Measurements from ENCODE around the gene TLR6. TPM values are rescaled to one million over a fixed set of nuclear protein-coding genes. Genes with fewer than 3 reads are reported as not detected.

TLR6 gene
- total and polyA plus RNA-seq, 2 experiments from 2014 or later, result 0.24 to 1.1 TPM

DNA sequence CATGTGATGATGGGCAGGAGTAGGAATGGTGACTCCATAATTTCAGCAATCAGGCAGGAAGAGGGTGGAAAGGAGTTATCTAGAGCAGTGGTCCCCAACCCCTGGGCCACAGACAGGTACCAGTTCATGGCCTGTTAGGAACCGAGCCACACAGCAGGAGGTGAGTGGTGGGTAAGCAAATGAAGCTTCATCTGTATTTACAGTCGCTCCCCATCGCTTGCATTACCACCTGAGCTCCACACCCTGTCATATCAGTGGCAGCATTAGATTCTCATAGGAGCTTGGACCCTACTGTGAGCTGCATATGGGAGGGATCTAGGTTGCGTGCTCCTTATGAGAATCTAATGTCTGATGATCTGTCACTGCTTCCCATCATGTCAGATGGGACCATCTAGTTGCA, 72.5 kb downstream of the TLR6 start:
- no peak overlapping the region for H3K4me2 ChIP-seq
- H3K4me1 ChIP-seq (ENCODE audit: insufficient read depth), result no peaks in the 10 kb centered on the region
- H3K27me3 ChIP-seq, result no peaks in the 10 kb centered on the region
- WGBS (ENCODE audit: low lambda C conversion rate, missing lambda C conversion rate), result 99% methylated on average over 4 of the region's 4 CpGs
- no peaks in the 10 kb centered on the region for H3K79me2 ChIP-seq
- no peak overlapping the region for H3K4me3 ChIP-seq
- H2AFZ ChIP-seq, result no peak overlapping the region
- no peak overlapping the region for H3K27ac ChIP-seq
- no peak for TF ChIP-seq EZH2phosphoT487 (IDR thresholded peaks at IDR 0.05; ENCODE audit: low read depth, severe bottlenecking, unreplicated experiment)
- TF ChIP-seq, protein P1, sequence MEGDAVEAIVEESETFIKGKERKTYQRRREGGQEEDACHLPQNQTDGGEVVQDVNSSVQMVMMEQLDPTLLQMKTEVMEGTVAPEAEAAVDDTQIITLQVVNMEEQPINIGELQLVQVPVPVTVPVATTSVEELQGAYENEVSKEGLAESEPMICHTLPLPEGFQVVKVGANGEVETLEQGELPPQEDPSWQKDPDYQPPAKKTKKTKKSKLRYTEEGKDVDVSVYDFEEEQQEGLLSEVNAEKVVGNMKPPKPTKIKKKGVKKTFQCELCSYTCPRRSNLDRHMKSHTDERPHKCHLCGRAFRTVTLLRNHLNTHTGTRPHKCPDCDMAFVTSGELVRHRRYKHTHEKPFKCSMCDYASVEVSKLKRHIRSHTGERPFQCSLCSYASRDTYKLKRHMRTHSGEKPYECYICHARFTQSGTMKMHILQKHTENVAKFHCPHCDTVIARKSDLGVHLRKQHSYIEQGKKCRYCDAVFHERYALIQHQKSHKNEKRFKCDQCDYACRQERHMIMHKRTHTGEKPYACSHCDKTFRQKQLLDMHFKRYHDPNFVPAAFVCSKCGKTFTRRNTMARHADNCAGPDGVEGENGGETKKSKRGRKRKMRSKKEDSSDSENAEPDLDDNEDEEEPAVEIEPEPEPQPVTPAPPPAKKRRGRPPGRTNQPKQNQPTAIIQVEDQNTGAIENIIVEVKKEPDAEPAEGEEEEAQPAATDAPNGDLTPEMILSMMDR (IDR thresholded peaks at IDR 0.05; ENCODE audit: poor library complexity), result no peak
- no peak for TF ChIP-seq EZH2 (IDR thresholded peaks at IDR 0.05; ENCODE audit: borderline replicate concordance)
- H3K9me3 ChIP-seq (ENCODE audit: low read depth), result no peaks in the 10 kb centered on the region
- H3K9me2 ChIP-seq (replicated peaks; ENCODE audit: insufficient read depth), result no peaks in the 10 kb centered on the region
- H3K36me3 ChIP-seq (replicated peaks; ENCODE audit: insufficient read depth, low read depth), result no peaks in the 10 kb centered on the region
- no peaks in the 10 kb centered on the region for H4K20me1 ChIP-seq (ENCODE audit: insufficient read depth, poor library complexity, severe bottlenecking)
- DNase-seq (ENCODE audit: low spot score), result no peak

DNA sequence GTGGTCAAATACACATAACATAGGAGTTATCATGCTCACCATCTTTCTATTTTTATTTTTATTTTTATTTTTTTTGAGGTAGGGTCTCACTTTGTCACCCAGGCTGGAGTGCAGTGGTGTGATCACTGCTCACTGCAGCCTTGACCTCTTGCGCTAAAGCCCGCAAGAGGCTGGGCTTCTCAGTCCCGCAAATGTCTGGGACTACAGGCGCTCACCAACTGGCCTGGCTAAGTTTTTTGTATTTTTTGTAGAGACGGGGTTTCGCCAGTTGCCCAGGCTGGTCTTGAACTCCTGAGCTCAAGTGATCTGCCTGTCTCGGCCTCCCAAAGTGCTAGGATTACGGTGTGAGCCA, 73.5 kb downstream of the TLR6 start:
- DNase-seq (ENCODE audit: low spot score), result no peak
- Histone ChIP-seq H3K79me2 (no peaks in the 10 kb centered on the region), H2AFZ (no peak overlapping the region), H3K4me3 (no peak overlapping the region), H3K9me3 (ENCODE audit: low read depth) (no peaks in the 10 kb centered on the region), H3K27ac (no peak overlapping the region), H4K20me1 (ENCODE audit: insufficient read depth, poor library complexity, severe bottlenecking) (no peaks in the 10 kb centered on the region), H3K36me3 (replicated peaks; ENCODE audit: insufficient read depth, low read depth) (no peaks in the 10 kb centered on the region), H3K4me2 (no peak overlapping the region), H3K4me1 (ENCODE audit: insufficient read depth) (no peaks in the 10 kb centered on the region), H3K27me3 (no peaks in the 10 kb centered on the region), H3K9me2 (replicated peaks; ENCODE audit: insufficient read depth) (no peaks in the 10 kb centered on the region)
- TF ChIP-seq, protein P1 (IDR thresholded peaks at IDR 0.05; ENCODE audit: poor library complexity), result no peak
- no peak for TF ChIP-seq EZH2phosphoT487 (IDR thresholded peaks at IDR 0.05; ENCODE audit: low read depth, severe bottlenecking, unreplicated experiment)
- 83% methylated on average over 8 of the region's 8 CpGs for WGBS (ENCODE audit: low lambda C conversion rate, missing lambda C conversion rate)

DNA sequence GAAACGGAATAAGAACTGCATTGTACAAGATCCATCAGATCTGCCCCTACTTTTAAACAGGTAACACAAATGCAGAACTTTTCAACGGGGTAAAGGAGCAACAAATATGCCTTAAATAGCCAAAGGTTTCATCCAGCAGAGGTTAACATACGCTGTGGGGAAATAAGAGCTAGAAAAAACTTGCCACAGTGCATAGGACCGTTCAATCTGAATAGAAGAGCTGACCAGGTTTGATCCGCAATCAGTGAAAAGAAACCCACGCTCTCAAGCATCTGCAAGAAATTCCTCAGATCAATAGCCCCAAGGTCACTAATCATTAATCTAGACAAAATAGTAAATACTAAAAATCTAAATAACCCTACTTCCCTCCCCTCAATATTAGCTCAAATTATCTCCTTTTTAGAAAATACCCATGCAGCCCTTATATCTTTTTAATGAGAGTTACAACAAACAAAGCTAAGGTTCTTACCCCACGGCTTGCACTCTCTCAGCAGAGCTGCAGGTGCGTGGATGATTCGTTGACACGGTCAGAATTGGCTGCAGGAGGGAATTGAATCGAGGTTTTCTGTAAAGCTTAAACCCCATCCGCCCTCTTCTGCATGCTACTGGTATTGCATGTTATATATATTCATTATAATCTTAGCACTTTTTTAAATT, 74.0 kb downstream of the TLR6 start, which contains the start of gene TLR10:
Gene TLR10, minus strand, starts transcription at position 539 of the 657 bp plus-strand sequence. CDS start 7,400 bp downstream, outside the sequence.
- Histone ChIP-seq H3K9me2 (replicated peaks; ENCODE audit: insufficient read depth) (no peaks in the 10 kb centered on the region), H3K27me3 (no peaks in the 10 kb centered on the region), H3K4me2 (no peak within 1 kb of the TSS), H3K9me3 (ENCODE audit: low read depth) (no peaks in the 10 kb centered on the region), H3K4me3 (no peak within 1 kb of the TSS), H2AFZ (no peak within 1 kb of the TSS), H4K20me1 (ENCODE audit: insufficient read depth, poor library complexity, severe bottlenecking) (no peaks in the 10 kb centered on the region), H3K36me3 (replicated peaks; ENCODE audit: insufficient read depth, low read depth) (no peaks in the 10 kb centered on the region), H3K27ac (no peak within 1 kb of the TSS), H3K79me2 (no peaks in the 10 kb centered on the region), H3K4me1 (ENCODE audit: insufficient read depth) (no peaks in the 10 kb centered on the region)
- TF ChIP-seq, protein P1 (IDR thresholded peaks at IDR 0.05; ENCODE audit: poor library complexity), result peak; percentile 67
- no peak for TF ChIP-seq EZH2 (IDR thresholded peaks at IDR 0.05; ENCODE audit: borderline replicate concordance)
- DNase-seq (ENCODE audit: low spot score), result peak; percentile 75
- 43% methylated on average over 12 of the region's 12 CpGs for WGBS (ENCODE audit: low lambda C conversion rate, missing lambda C conversion rate)
